Liver (tissue), 9 donors: ENCODE measurements around the gene DMTF1. TPM values are rescaled to one million over a fixed set of nuclear protein-coding genes. Genes with fewer than 3 reads are reported as not detected.
"Not testable (repeated sequence)": the region's sequence is repeated elsewhere in the genome, so short reads cannot be mapped to it uniquely, and the experiment has no call there.

Experiments used
- DNase-seq: peaks from one replicate; pipeline ENCODE4 v3.0.0-alpha.2; 2017; ENCODE audit warnings: low spot score
- H3K27ac ChIP-seq, 2 donors: one replicate each; pipeline ENCODE4 v1.7.0; 2013; ENCODE audit warnings: inconsistent platforms in 2 of 2, low read length in 2 of 2, control low read depth in 1 of 2, low read depth in 1 of 2, mild to moderate bottlenecking in 1 of 2
- H3K27me3 ChIP-seq, 4 donors: one replicate each; pipeline versions ENCODE4 v1.6.1 to v1.7.0; 2013; ENCODE audit warnings: low read length in 3 of 4, inconsistent platforms in 1 of 4, mild to moderate bottlenecking in 1 of 4, moderate library complexity in 1 of 4; ENCODE audit not compliant: control insufficient read depth in 4 of 4, insufficient read depth in 4 of 4
- H3K36me3 ChIP-seq, 4 donors: one replicate each; pipeline versions ENCODE4 v1.6.1 to v1.7.0; 2013; ENCODE audit warnings: low read length in 3 of 4, mild to moderate bottlenecking in 3 of 4, low read depth in 1 of 4, moderate library complexity in 1 of 4; ENCODE audit not compliant: control insufficient read depth in 4 of 4, insufficient read depth in 3 of 4
- H3K4me1 ChIP-seq, 4 donors: one replicate each; pipeline versions ENCODE4 v1.6.1 to v1.7.0; 2013; ENCODE audit warnings: low read length in 3 of 4, mild to moderate bottlenecking in 3 of 4, moderate library complexity in 1 of 4; ENCODE audit not compliant: control insufficient read depth in 4 of 4, insufficient read depth in 4 of 4
- H3K4me3 ChIP-seq, 3 donors: one replicate each; pipeline versions ENCODE4 v1.6.1 to v1.7.0; 2013; ENCODE audit warnings: low read length in 3 of 3, control low read depth in 1 of 3, low read depth in 1 of 3, mild to moderate bottlenecking in 1 of 3
- H3K9ac ChIP-seq, 2 donors: one replicate each; pipeline ENCODE4 v1.7.0; 2013; ENCODE audit warnings: low read length in 2 of 2, mild to moderate bottlenecking in 2 of 2, moderate library complexity in 2 of 2, control low read depth in 1 of 2, low read depth in 1 of 2
- H3K9me3 ChIP-seq, 4 donors: one replicate each; pipeline versions ENCODE4 v1.6.1 to v1.7.0; 2013; ENCODE audit warnings: low read length in 3 of 4; ENCODE audit not compliant: control insufficient read depth in 4 of 4
- CTCF ChIP-seq: fragments of 150-350 bp; IDR thresholded peaks from 2 replicates; pipeline ENCODE4 v1.5.1; 2017; ENCODE audit warnings: improper control_type of control experiment, low read depth, low read length; ENCODE audit not compliant: missing input control
- EGR1 ChIP-seq, 2 donors: IDR thresholded peaks; 2 replicates each; pipeline ENCODE4 v1.6.1; 2016 to 2018; ENCODE audit warnings: antibody characterized with exemption in 2 of 2, low read depth in 2 of 2
- FOXA1 ChIP-seq: IDR thresholded peaks from 2 replicates; pipeline ENCODE4 v1.6.1; 2016; ENCODE audit warnings: antibody characterized with exemption
- FOXA2 ChIP-seq: IDR thresholded peaks from 2 replicates; pipeline ENCODE4 v1.6.1; 2016; ENCODE audit warnings: antibody characterized with exemption
- GABPA ChIP-seq, 2 donors: IDR thresholded peaks in 1 of 2; conservative IDR thresholded peaks in 1 of 2; 2 replicates each; pipeline ENCODE4 v1.6.1; 2016; ENCODE audit warnings: antibody characterized with exemption in 2 of 2, mild to moderate bottlenecking in 1 of 2, moderate library complexity in 1 of 2
- HNF4A ChIP-seq, 2 donors: conservative IDR thresholded peaks; 2 replicates each; pipeline ENCODE4 v1.6.1; 2016; ENCODE audit warnings: antibody characterized with exemption in 2 of 2, mild to moderate bottlenecking in 2 of 2
- HNF4G ChIP-seq: IDR thresholded peaks from 2 replicates; pipeline ENCODE4 v1.6.1; 2016; ENCODE audit warnings: antibody characterized with exemption
- JUND ChIP-seq, 2 donors: IDR thresholded peaks; 2 replicates each; pipeline ENCODE4 v1.6.1; 2016; ENCODE audit warnings: antibody characterized with exemption in 2 of 2
- RAD21 ChIP-seq, 2 donors: IDR thresholded peaks; 2 replicates each; pipeline ENCODE4 v1.6.1; 2016; ENCODE audit warnings: antibody characterized with exemption in 2 of 2, mild to moderate bottlenecking in 2 of 2
- RXRA ChIP-seq, 2 donors: IDR thresholded peaks; 2 replicates each; pipeline ENCODE4 v1.6.1; 2017 to 2018; ENCODE audit warnings: antibody characterized with exemption in 2 of 2, mild to moderate bottlenecking in 1 of 2
- TAF1 ChIP-seq: conservative IDR thresholded peaks from 2 replicates; pipeline ENCODE4 v1.6.1; 2016; ENCODE audit warnings: antibody characterized with exemption, mild to moderate bottlenecking
- ZBTB33 ChIP-seq: IDR thresholded peaks from 2 replicates; pipeline ENCODE4 v1.6.1; 2016; ENCODE audit warnings: antibody characterized with exemption
- WGBS: extraction: QIAGEN DNeasy Blood & Tissue Kit; methylation state at CpG from one replicate; pipeline ENCODE4 v1.1.7; 2013; 5-methylcytosine and 5-hydroxymethylcytosine counted together
- polyA plus RNA-seq, 2 donors: library from polyadenylated mRNA; stranded (reverse) in 1 of 2; unstranded in 1 of 2; fragments of 200-250 nt in 1 of 2; fragments of >200 nt in 1 of 2; fragmentation: Nextera tagmentation in 1 of 2; extraction: Ambion mirVana in 1 of 2; gene quantifications; one replicate each; pipeline versions ENCODE4 v1.2.1 to v1.2.3, GENCODE V29; 2013 to 2015
- total RNA-seq, 2 donors: library from RNA; depleted of rRNA; stranded (reverse); fragments of >200 nt; gene quantifications; one replicate each; pipeline ENCODE4 v1.2.3, GENCODE V29; 2014
- donor health status: healthy.
- donor health status: healthy.
- donor health status: healthy.
- donor health status: healthy.
- donor health status: healthy.

DMTF1 gene
- total and polyA plus RNA-seq, 4 donors, result 6.5 to 54.6 (median 26.0) TPM

DNA sequence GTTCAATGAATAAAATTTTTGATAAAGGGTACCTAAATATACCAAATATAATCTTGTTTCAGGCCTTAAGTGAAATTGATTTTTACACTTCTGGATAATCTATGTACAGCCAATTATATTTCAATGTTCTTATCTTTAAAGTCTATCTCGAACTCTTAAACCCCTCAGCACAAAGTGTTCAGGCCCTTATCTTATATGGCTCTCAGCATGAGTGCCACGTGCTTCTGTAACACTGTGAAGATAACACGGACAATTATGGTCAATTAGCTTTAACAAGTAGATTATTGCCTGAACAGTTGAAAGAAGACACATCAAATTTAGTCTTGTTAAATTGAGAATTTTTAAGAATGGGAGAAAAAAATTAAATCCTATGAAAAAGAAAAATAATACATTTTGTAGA lies 40.4 kb upstream of the DMTF1 start:
- 49% methylated on average over 3 of the region's 3 CpGs for WGBS
- H3K27me3 ChIP-seq, result no peaks in the 10 kb centered on the region
- no peaks in the 10 kb centered on the region for H3K4me1 ChIP-seq
- no peaks in the 10 kb centered on the region for H3K9me3 ChIP-seq
- H3K9ac ChIP-seq, result no peak overlapping the region
- no peak for DNase-seq
- no peaks in the 10 kb centered on the region for H3K36me3 ChIP-seq
- TF ChIP-seq RXRA (IDR thresholded peaks at IDR 0.05), result no peak
- no peak for TF ChIP-seq RAD21 (IDR thresholded peaks at IDR 0.05)
- no peak for TF ChIP-seq JUND (IDR thresholded peaks at IDR 0.05)
- TF ChIP-seq GABPA (IDR thresholded peaks at IDR 0.05 in 1 of 2, conservative IDR thresholded peaks at IDR 0.05 in 1 of 2), result no peak
- TF ChIP-seq ZBTB33, result no peak
- H3K27ac ChIP-seq, result no peak overlapping the region
- no peak overlapping the region for H3K4me3 ChIP-seq

DNA sequence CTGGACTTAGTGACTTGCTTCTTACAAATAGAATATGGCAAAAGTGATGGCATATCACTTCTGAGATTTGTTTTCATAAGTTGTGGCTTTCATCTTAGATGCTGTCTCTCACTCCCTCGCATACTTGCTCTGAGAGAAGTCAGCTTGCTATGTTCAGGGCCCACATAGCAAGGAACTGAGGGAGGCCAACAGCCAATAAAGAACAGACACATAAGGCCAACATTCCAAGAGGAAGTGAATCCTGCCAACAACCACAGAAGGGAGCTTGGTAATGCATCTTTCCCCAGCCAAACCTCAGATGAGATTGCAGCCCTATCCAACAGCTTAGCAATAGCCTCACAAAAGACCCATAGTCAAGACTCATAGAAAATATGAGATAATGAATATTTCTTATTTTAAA lies 39.2 kb upstream of the DMTF1 start:
- Histone ChIP-seq H3K36me3 (no peaks in the 10 kb centered on the region), H3K27me3 (no peaks in the 10 kb centered on the region), H3K9me3 (no peaks in the 10 kb centered on the region), H3K9ac (no peak overlapping the region), H3K4me3 (no peak overlapping the region), H3K4me1 (no peaks in the 10 kb centered on the region), H3K27ac (no peak overlapping the region)
- TF ChIP-seq GABPA (IDR thresholded peaks at IDR 0.05 in 1 of 2, conservative IDR thresholded peaks at IDR 0.05 in 1 of 2) (no peak), FOXA2 (no peak), FOXA1 (no peak), TAF1 (no peak), JUND (IDR thresholded peaks at IDR 0.05) (no peak), HNF4G (no peak), CTCF (no peak), EGR1 (IDR thresholded peaks at IDR 0.05; ENCODE audit: low read depth in 2 of 2) (no peak), HNF4A (conservative IDR thresholded peaks at IDR 0.05) (no peak)
- DNase-seq, result no peak
- WGBS, result 92% methylated on average over 1 of the region's 1 CpG

DNA sequence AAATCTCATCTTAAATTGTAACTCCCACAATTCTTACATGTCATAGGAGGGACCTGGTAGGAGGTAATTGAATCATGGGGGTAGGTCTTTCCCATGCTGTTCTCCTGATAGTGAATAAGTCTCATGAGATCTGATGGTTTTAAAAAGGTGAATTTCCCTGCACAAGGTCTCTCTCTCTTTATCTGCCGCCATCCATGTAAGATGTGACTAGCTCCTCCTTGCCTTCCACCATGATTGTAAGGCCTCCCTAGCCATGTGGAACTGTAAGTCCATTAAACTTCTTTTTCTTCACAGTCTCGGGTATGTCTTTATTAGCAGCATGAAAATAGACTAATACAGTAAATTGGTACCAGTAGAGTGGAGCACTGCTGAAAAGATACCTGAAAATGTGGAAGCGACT lies 38.3 kb upstream of the DMTF1 start:
- H3K36me3 ChIP-seq, H3K4me3 ChIP-seq, H3K27me3 ChIP-seq, H3K9me3 ChIP-seq, H3K4me1 ChIP-seq, H3K9ac ChIP-seq, H3K27ac ChIP-seq, DNase-seq: not testable (repeated sequence)
- WGBS, result 83% methylated on average over 3 of the region's 3 CpGs

GRCh38 chr7:87115772-87116171 lies 36.5 kb upstream of the DMTF1 start:
- not testable (repeated sequence) for H3K4me1 ChIP-seq, H3K4me3 ChIP-seq, H3K9ac ChIP-seq, H3K27ac ChIP-seq, H3K27me3 ChIP-seq, H3K36me3 ChIP-seq, H3K9me3 ChIP-seq, DNase-seq
- WGBS, result 68% methylated on average over 2 of the region's 2 CpGs
